HG03135 (cell line): ENCODE results near the gene ZNF213.

Experiments used
- ATAC-seq: cut with Tn5 transposase; IDR thresholded peaks from one replicate; pipeline ENCODE4 v1.9.1; 2021; ENCODE audit warnings: mild to moderate bottlenecking, moderate library complexity; ENCODE audit not compliant: unreplicated experiment

Gene ZNF213, protein sequence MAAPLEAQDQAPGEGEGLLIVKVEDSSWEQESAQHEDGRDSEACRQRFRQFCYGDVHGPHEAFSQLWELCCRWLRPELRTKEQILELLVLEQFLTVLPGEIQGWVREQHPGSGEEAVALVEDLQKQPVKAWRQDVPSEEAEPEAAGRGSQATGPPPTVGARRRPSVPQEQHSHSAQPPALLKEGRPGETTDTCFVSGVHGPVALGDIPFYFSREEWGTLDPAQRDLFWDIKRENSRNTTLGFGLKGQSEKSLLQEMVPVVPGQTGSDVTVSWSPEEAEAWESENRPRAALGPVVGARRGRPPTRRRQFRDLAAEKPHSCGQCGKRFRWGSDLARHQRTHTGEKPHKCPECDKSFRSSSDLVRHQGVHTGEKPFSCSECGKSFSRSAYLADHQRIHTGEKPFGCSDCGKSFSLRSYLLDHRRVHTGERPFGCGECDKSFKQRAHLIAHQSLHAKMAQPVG

DNA sequence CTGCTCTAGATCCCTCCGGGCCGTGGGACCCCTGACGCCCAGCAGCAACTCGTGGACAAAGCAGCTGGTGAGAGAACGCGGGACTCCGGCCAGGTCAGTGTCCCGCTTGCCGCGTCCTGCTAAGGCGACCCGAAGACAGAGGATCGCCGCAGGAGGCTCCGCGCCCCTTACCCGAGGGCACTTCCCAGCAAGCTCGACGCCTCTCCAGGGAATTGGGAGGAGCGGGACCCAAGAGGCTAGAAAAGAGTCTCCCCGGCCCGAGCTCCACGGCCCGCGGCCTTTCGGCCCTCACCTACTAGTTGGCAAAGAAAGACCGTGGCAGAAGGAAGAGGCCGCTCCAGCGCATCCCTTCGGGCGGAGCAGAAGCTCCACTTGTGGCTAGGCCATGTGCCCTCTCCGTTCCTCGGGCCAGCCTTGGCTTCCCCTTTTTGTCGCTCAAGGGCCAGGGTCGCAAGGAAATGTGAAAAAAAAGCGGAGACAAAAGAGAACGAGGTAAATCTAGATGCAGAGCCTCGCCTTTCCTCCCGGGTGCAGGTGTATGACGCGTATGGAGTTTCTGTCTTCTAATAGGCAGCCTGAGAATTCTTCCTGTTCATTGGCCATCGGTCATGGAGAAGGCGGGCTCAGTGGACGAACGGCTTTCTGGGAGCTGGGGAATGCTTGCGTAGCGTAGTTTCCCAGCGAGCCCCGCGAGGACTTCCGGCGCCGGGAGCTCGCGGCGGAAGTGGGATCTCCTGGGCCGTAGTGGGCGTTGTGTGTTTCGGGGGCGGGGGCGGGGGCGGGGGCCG, at the start of gene ZNF213:
TSS of gene ZNF213 (plus strand) at position 692 of the 788 bp plus-strand sequence. CDS start 2,252 bp downstream, outside the sequence.
- peak; percentile 86 for ATAC-seq

- no peak for ATAC-seq
These were observed 48.8 kb upstream of the ZNF213 start for GRCh38 chr16:3085868-3086595.

GRCh38 chr16:3086596-3087242, 48.1 kb upstream of the ZNF213 start:
- no peak for ATAC-seq

DNA sequence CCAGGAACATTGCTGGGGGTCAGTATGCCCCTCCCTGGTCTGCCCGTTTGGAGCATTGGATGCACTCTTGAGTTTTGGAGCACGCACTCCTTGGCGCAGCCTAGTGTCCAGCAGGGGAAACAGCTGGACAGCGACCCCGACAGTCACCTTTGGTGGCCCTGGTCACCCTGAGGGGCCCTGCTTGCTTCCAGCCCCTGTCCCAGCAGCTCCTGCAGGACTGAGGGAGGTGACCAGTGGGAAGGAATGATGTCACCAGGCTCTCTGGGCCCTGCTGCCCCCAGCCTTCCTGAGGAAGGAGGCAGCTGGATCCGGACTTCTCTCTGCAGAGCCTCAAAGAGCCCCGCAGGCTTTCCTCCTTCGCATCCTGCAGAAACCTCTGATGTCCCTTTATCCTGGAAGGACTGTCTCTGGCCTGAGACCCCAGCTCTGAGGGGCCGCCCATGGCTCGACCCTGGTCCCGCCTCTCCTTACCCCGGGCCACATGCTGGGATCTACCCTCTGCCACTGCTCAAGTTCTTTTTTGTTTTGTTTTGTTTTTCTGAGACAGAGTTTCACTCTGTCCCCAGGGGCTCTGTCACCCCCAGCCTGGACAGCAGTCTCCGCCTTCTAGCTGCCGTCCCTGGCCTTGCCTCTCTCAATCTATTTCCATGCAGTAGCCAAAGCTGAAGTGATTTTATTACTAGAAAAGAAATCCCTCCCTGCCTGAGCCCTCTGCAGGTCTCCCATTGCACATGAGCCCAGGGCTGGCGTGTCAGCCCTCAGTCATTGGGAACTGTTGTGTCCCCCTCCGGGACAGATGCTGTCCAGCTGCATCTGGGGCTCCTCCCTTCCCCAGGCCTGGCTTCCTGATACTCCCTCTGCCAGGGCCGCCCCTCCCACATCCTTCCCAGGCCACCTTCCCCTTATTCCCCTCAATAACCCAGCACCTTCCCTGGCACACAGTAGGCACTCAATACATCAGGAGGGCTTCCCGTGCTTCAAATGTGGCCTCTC, 47.3 kb upstream of the ZNF213 start:
- no peak for ATAC-seq

GRCh38 chr16:3088450-3088849, 46.4 kb upstream of the ZNF213 start:
- no peak for ATAC-seq

DNA sequence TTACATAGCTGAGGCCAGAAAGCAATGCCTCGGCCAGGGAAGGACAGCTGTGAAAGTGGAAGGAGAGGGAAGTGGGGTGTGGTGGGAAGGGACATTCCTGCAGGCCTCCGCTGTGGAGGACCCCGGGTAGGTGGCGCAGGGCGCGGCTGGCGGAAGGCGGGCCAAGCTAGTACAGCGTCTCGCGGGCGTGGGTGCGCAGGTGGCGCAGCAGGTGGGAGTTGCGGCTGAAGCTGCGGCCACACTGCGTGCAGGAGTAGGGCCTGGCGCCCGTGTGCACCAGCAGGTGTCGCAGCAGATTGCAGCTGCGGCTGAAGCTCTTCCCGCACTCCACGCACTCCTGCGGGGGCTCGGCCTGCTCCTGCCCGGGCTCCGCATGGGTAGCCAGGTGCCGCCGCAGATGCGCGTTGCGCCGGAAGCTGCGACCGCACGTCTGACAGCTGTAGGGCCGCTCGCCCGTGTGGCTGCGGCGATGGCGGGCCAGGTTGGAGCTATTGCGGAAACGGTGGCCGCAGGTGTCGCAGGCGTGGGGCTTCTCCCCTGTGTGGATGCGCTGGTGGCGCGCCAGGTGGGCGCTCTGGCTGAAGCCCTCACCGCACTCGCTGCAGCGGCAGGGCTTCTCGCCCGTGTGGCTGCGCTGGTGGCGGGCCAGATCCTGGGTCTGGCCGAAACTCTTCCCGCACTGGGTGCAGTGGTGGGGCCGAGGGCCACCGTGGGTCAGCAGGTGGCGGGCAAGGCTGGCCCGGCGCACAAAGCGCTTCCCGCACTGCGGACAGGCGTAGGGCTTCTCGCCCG, 45.7 kb upstream of the ZNF213 start:
- ATAC-seq: no peak

DNA sequence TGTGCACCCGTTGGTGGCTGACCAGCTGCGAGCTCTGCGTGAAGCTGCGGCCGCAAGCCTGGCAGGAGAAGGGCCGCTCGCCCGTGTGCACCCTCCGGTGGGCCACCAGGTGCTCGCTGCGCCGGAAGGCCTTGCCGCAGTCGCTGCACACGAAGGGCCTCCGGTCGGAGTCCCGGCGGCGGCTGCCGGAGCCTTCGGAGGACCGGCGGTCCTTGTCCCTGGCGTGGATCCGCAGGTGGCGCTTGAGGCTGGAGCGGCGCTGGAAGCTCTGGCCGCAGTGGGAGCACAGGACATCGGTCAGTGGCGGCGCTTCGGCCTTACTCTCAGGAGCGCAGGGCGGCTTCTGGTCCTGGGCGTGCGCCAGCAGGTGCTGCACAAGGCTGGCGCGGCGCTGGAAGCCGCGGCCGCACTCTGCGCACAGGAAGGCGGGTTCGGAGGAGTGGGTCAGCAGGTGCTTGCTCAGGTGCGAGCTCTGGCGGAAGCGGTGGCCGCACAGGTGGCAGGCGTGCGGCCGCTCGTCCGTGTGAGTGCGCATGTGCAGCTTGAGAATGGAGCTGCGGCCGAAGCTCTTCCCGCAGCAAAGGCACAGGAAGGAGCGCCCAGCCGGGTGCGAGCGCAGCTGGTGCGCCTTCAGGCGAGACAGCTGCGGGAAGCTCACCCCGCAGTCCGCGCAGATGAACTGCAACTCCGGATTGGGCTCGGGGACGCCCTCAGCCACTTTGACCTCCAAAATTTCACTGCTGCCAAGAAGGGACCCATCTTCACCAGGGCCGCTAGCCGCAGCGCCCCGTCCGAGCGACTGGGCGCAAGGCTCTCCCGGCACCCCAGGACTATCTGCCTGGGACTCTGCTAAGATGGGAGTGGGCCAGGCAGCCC, 44.9 kb upstream of the ZNF213 start:
- no peak for ATAC-seq

DNA sequence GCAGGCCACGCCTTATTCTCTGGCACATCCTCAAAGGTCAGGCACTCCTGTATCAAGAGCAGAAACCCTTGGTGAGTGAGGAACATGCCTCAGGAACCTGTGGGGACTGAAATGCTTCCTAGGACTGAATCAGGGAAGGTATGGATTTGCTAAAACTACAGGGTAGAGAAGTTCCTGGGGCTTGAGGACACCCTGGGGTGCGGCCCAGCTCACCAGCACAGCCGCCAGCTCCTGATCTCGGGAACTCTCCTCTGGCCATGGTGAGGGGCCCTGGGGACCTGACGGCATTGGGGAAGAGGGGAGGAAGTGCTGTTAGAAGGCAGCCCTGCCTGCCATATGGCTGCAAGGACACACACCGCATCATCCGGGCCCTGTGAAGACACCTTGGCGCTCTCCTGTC, 43.3 kb upstream of the ZNF213 start:
- no peak for ATAC-seq

DNA sequence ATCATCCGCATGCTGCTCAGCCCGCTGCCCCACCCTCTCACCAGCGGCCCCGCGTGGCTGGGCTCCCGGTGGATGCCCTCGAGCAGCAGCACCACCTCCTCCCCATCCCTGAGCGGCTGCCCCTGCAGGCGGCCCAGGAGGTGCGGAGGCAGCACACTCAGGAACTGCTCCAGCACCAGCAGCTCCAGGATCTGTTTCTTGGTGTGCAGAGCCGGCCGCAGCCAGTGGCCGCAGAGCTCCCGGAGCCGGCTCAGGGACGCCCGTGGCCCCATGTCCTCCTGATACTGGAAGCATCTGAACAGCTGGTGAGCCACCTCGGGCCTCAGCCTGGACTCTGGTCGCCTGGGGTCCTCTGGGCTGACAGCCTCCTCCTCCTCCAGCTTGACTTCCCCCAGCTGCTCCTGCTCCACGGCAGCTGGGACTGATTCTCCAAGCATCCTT, 42.3 kb upstream of the ZNF213 start:
- ATAC-seq: no peak

GRCh38 chr16:3094289-3095027, 40.4 kb upstream of the ZNF213 start:
- no peak for ATAC-seq

- peak; percentile 54 for ATAC-seq
These were observed 39.0 kb upstream of the ZNF213 start for GRCh38 chr16:3095869-3096268.

- ATAC-seq: no peak
These were observed 38.5 kb upstream of the ZNF213 start for GRCh38 chr16:3096362-3096761.

DNA sequence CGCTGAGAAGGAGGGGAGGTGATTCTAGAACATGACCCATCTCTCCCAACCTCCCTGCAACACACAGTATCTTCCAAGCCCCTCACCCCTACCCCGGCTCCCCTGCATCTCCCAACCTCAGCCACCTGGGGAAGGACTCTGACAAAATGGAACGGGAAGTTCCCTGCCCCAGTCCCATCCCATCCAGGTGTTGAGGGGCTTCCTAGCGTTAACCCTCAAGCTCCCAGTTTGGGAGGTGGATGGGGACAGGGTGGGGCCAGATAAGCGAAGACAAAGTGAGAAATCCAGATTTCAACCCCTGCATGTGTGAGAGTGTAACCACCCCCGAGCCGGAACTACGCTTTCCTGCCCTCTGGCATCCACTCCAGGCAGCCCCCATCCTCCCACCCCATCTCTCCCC, 37.6 kb upstream of the ZNF213 start:
- no peak for ATAC-seq

DNA sequence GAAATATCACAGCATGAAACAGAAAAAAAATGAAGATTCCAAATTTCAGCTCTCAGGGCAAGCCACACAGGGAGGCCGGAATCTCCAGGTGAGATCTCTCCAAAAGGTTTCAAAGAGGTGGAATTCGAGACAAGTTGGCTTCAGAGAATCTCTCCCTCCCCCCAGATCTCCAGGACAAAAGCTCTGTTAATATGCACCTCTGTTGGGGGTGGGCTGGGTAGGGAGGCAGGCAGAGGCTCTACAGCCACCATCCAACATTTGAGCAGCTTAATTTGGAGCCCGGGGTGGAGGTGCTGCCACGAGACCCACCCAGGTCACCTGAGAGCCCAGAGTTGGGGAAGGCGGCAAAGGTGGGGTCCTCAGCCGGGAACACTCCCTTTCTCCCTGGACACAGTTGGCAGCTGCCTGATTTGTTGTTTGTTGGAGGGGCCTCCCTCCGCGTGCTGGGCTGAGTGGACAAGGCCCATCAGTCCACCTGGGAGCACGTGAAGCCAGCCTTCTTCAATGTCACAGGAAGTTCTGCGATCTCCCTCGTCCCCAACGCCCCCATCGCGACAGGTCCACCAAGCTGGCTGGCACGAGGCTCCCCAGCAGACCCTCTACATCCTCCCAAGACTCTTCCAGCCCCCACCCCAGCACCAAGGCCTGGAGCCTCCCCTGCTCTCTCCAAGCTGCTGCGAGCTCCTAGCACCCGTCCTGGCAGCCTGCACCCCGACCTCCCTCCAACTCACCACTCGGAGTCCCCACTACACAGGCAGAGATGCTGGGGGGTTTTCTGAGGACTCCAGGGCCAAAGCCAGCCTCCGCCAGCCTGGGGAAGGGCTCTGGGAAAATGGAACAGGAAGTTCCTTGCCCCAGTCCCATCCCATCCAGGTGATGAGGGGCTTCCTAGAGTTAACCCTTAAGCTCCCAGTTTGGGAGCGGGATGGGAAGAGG, 36.1 kb upstream of the ZNF213 start, which contains the start of gene ZSCAN10:
TSS of gene ZSCAN10 (minus strand) at position 836 of the 936 bp plus-strand sequence. CDS start 6,357 bp downstream, outside the sequence.
- no peak for ATAC-seq

DNA sequence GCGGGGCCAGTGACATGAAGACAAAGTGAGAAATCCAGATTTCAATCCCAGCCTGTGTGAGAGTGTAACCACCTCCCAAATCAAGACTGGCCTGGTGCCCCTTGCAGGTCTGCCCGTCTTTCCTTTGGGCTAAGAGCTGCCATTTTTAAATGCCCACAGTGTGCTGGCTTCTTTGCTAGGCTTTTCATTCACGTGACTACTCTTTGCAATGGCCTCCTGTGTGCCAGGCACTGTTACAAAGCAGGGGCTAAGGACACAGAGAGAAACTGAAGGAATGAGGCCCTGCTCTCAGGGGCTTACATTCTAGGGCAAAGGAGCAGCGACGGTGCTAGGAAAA, 35.5 kb upstream of the ZNF213 start:
- no peak for ATAC-seq
